DOHH2 (cell line): Measurements from ENCODE around the gene KRTAP10-12.

Source experiments
- EZH2phosphoT487 ChIP-seq: fragments of 200-600 bp; sonication (generic); IDR thresholded peaks from 2 replicates; pipeline ENCODE4 v1.6.1; 2017; ENCODE audit warnings: borderline replicate concordance, mild to moderate bottlenecking, antibody characterized with exemption, low read length, moderate library complexity, mixed read lengths
- TF ChIP-seq, protein P1 (sequence below): fragments of 200-600 bp; sonication (generic); IDR thresholded peaks from one replicate; pipeline ENCODE4 v1.5.1; 2014; ENCODE audit warnings: antibody characterized with exemption, mild to moderate bottlenecking, low read depth, low read length; ENCODE audit not compliant: poor library complexity, severe bottlenecking

DNA sequence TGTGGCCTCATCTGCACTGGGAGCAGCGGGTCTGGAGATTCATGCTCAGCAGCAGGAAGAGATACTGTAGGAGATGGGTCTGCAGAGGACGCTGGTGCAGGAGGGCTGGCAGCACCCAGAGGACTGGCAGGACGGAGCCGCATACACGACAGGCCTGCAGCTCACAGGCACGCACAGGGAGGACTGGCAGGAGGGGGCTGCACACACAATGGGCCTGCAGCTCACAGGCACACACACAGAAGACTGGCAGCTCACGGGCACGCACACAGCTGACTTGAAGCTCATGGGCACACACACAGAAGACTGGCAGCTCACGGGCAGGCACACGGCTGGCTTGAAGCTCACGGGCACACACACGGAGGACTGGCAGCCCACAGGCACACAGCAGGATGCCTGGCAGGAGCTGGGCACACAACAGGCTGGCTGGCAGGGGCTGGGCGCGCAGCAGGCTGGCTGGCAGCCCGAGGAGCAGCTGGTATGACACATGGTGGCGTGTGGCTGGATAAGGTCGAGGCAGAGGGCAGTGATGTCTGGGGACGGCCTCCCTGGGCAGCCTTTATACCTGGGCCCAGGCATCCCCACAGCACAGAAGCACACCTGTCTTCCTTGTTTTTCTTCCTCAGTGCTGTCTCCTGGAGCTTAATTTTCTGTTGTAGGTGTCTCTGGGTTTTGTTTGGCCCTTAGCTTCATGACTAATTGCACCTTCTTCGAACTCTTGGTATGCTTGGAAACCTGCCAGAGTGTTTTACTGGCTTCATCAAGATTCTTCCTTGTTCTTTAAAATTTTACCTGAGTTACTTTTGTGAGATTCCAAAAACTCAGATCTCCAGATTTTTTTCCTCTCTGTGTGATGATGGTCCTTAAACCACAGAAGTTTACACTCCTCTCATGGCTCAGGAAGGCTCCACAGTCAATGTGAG lies 30.3 kb upstream of the KRTAP10-12 start, which contains the start of gene KRTAP12-2:
- TF ChIP-seq, protein P1, sequence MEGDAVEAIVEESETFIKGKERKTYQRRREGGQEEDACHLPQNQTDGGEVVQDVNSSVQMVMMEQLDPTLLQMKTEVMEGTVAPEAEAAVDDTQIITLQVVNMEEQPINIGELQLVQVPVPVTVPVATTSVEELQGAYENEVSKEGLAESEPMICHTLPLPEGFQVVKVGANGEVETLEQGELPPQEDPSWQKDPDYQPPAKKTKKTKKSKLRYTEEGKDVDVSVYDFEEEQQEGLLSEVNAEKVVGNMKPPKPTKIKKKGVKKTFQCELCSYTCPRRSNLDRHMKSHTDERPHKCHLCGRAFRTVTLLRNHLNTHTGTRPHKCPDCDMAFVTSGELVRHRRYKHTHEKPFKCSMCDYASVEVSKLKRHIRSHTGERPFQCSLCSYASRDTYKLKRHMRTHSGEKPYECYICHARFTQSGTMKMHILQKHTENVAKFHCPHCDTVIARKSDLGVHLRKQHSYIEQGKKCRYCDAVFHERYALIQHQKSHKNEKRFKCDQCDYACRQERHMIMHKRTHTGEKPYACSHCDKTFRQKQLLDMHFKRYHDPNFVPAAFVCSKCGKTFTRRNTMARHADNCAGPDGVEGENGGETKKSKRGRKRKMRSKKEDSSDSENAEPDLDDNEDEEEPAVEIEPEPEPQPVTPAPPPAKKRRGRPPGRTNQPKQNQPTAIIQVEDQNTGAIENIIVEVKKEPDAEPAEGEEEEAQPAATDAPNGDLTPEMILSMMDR = no peak
- no peak for TF ChIP-seq EZH2phosphoT487
